GM18505 (cell line): Measurements from ENCODE around the gene HIPK1.

Experiments used
- ATAC-seq: cut with Tn5 transposase; IDR thresholded peaks from one replicate; pipeline ENCODE4 v1.9.1; 2021; ENCODE audit not compliant: unreplicated experiment
- POLR2A ChIP-seq: IDR thresholded peaks from 4 replicates; pipeline ENCODE4 v1.6.1; 2011; ENCODE audit warnings: borderline replicate concordance; ENCODE audit not compliant: insufficient read depth, insufficient read length; ENCODE audit errors: extremely low read depth

HIPK1 gene

GRCh38 chr1:113901191-113901590, 27.9 kb upstream of the HIPK1 start:
- TF ChIP-seq POLR2A, result no peak
- ATAC-seq, result no peak

- ATAC-seq, result no peak
- no peak for TF ChIP-seq POLR2A
These were observed 25.4 kb upstream of the HIPK1 start for GRCh38 chr1:113903501-113904292.

DNA sequence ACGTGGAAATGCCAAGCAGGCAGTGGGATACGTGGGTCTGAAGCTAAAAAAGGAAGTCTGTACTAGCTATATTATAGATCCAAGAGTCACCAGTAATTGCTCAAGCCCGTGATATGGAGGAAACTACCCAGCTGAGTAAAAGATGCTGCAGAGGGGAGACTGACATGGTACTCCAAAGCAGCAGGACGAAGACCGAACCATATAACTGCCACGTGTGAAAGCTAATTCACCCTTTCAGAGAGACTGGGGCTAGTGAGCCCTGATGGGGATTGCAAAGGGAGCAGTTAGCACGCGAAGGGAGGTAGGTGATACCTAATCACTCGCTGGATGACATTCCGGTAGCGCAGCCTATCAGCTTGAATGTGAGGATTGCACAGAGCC, 24.8 kb upstream of the HIPK1 start:
- no peak for TF ChIP-seq POLR2A
- peak; percentile 35 for ATAC-seq

GRCh38 chr1:113904674-113905434, 24.3 kb upstream of the HIPK1 start, which contains the start of the genes AP4B1 and DCLRE1B:
AP4B1 (minus strand) TSS chr1:113904799; CDS start chr1:113904717, 82 bp downstream.
DCLRE1B (plus strand) TSS chr1:113905326; CDS start chr1:113905587, 261 bp downstream.
- peak; percentile 82 for TF ChIP-seq POLR2A
- peak; percentile 87 for ATAC-seq

GRCh38 chr1:113905435-113905861, 23.7 kb upstream of the HIPK1 start:
- no peak for TF ChIP-seq POLR2A
- peak; percentile 3 for ATAC-seq

GRCh38 chr1:113912594-113913311, 16.4 kb upstream of the HIPK1 start:
- no peak for TF ChIP-seq POLR2A
- no peak for ATAC-seq

DNA sequence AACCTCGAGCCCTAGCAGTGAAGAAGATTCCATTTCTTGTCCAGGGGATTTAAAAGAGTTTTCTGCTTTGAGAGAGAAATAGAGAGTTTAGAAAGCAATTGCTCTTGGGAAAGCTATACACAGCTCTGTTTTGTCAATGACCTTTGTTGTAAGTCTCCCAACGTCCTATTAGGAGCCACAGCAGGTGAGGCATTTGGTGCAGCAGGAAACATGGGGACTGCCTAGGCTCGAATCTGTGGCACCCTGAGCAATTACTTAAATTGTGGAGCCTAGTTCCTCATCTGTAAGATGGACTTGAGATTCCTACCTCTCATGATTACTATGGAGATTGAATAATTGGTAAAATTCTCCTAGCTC, 15.8 kb upstream of the HIPK1 start:
- no peak for TF ChIP-seq POLR2A
- ATAC-seq, result no peak

GRCh38 chr1:113913887-113914664, 15.0 kb upstream of the HIPK1 start:
- no peak for TF ChIP-seq POLR2A
- no peak for ATAC-seq

DNA sequence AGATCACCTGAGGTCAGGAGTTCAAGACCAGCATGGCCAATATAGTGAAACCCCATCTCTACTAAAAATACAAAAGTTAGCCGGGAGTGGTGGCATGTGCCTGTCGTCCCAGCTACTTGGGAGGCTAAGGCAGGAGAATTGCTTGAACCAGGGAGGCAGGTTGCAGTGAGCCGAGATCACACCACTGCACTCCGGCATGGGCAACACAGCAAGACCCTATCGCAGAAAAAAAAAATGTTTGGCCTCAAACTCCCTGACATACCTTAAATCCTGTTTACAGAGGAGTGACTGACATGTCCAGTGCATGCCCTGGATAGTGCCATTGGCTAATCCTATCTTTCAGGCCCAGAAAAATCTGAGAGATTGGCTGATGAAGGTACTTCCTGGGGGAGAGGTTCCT, 12.2 kb upstream of the HIPK1 start:
- ATAC-seq, result no peak

GRCh38 chr1:113917400-113918082, 11.6 kb upstream of the HIPK1 start:
- no peak for TF ChIP-seq POLR2A
- no peak for ATAC-seq

More for the DNA sequence above, 12.2 kb upstream of the HIPK1 start:
- no peak for TF ChIP-seq POLR2A

DNA sequence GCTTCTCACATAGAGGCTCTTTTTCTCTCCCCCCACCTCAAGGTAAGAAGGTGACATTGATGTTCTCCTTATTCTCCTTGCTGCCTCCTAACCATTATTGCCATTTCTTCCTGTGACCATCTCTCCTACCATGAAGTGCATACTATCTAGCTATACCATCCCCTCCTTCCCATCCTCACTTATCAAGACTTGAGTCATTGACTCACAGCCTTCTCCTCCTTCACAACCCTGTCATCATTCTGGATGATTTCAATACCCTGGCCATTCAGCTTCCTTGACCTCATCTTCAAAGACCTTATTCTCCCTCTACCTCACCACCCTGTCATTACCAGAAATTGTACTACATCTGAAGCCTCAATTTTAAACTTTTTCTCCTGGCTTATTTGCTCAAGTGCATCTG, 10.9 kb upstream of the HIPK1 start:
- ATAC-seq, result no peak
- TF ChIP-seq POLR2A, result no peak

DNA sequence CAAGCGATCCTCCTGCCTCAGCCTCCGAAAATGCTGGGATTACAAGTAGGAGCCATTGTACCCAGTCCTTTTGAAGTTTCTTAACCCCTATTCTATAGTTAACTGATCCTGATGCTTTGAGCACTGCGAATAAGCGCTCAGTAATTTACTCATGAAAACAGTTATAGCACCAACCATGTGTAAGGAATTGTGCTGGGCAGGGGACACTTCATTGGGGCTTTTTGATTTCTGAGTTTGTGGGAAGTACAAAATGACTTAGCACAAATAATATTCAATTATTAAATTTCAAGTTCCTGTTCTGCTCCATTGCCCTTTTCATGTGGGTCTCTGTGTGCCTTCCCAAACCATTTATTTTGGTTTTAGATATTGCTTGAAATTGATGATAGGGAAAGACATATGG, 6.2 kb upstream of the HIPK1 start:
- no peak for ATAC-seq
- no peak for TF ChIP-seq POLR2A
